Lower lobe of right lung (tissue), 2 donors: ENCODE results near the gene SLC16A7. TPM values are rescaled to one million over a fixed set of nuclear protein-coding genes. Genes with fewer than 3 reads are reported as not detected.

Source experiments
- ATAC-seq, 2 donors: fragments of 200-7000 bp; cut with Tn5 transposase; one replicate each; pipeline ENCODE4 v1.9.1; 2020 to 2022; ENCODE audit warnings: mild to moderate bottlenecking in 2 of 2, moderate library complexity in 2 of 2
- DNase-seq: peaks from one replicate; pipeline ENCODE4 v3.0.0-alpha.2; 2020
- H3K27ac ChIP-seq: fragments of 200-600 bp; one replicate; pipeline ENCODE4 v1.8.0; 2022
- H3K27me3 ChIP-seq: fragments of 200-600 bp; one replicate; pipeline ENCODE4 v1.8.0; 2022; ENCODE audit warnings: low read depth
- H3K36me3 ChIP-seq: fragments of 200-600 bp; one replicate; pipeline ENCODE4 v1.8.0; 2022; ENCODE audit warnings: mild to moderate bottlenecking
- H3K4me1 ChIP-seq: fragments of 200-600 bp; one replicate; pipeline ENCODE4 v1.8.0; 2022
- H3K4me3 ChIP-seq: fragments of 200-600 bp; one replicate; pipeline ENCODE4 v1.8.0; 2022; ENCODE audit warnings: mild to moderate bottlenecking
- H3K9me3 ChIP-seq: fragments of 200-600 bp; one replicate; pipeline ENCODE4 v1.8.0; 2022
- intact Hi-C: fragments of 100-400 bp; cut with DNase I; formaldehyde crosslinking; loops from one replicate; pipeline ENCODE4 v1.11.0; 2022
- total RNA-seq: library from RNA; stranded (reverse); fragmentation: NEBNext Ultra II Directional; extraction: Animal tissue kit (Norgen Biotek cat#: 25700); gene quantifications from one replicate; pipeline ENCODE4 v1.2.1, GENCODE V29; 2021
- TF ChIP-seq, protein P1 (sequence below): fragments of 200-600 bp; IDR thresholded peaks from one replicate; pipeline ENCODE4 v1.8.0; 2022; ENCODE audit warnings: antibody characterized with exemption, mild to moderate bottlenecking
- donor health status: DM: no; HTN: yes; CAD: no; lungs with severe emphysema.

Gene SLC16A7
- total RNA-seq, 1 donor from 2014 or later, result 13.3 TPM

DNA sequence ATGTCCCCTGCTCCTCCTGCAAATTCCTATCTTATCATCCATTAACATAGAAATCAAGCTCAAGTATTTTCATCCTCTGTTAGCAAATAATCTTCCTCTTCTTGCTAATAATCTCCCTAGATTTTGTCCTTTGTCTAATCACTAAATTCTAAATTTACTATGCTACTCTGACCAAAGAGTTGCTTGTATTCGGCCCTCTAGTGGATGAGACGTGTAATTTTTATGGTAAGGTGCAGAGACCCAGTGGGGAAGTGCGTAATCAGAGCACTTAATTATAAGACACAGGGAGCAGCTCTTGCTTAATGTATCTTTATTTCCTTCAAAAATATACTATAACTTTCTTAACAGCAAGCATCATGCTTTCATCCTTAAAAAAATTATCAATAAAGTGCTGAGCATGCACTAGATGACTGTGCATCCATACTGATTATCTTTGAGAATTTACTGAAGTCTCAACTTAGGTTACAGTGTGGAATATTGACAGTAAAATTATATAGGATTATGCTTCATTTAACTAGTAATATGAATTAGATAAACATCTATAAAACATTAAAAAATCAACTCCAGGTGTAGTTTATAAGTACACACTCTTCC lies 212.6 kb downstream of the SLC16A7 start:
- TF ChIP-seq, protein P1, sequence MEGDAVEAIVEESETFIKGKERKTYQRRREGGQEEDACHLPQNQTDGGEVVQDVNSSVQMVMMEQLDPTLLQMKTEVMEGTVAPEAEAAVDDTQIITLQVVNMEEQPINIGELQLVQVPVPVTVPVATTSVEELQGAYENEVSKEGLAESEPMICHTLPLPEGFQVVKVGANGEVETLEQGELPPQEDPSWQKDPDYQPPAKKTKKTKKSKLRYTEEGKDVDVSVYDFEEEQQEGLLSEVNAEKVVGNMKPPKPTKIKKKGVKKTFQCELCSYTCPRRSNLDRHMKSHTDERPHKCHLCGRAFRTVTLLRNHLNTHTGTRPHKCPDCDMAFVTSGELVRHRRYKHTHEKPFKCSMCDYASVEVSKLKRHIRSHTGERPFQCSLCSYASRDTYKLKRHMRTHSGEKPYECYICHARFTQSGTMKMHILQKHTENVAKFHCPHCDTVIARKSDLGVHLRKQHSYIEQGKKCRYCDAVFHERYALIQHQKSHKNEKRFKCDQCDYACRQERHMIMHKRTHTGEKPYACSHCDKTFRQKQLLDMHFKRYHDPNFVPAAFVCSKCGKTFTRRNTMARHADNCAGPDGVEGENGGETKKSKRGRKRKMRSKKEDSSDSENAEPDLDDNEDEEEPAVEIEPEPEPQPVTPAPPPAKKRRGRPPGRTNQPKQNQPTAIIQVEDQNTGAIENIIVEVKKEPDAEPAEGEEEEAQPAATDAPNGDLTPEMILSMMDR, result peak; percentile 63
- no peaks in the 10 kb centered on the region for H3K36me3 ChIP-seq
- DNase-seq (no peak), ATAC-seq (peak; percentile 68 to 74)
- intact Hi-C loops, result no loop called here
- no peak overlapping the region for H3K4me3 ChIP-seq
- H3K9me3 ChIP-seq, result no peaks in the 10 kb centered on the region
- H3K4me1 ChIP-seq, result no peaks in the 10 kb centered on the region
- no peaks in the 10 kb centered on the region for H3K27me3 ChIP-seq
- H3K27ac ChIP-seq, result no peak overlapping the region

DNA sequence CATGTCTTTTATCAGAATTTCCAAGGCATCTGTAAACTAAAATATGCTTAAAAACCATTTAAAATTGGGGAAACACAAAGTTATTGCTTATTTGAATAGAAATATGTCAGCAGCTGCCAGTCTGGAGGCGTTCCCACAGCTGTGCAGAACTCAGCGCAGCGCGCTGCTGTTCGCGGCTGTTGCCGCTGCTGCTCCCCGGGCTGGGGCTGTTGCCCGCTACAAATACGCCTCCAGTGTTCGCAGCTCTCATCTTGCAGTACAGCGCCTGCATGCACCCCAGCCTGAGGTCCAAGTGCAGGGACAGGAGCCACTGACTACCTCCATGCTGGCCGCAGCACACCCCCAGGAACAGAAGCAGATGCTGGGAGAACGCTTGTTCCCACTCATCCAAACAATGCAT lies 216.2 kb downstream of the SLC16A7 start:
- Histone ChIP-seq H3K4me1 (no peaks in the 10 kb centered on the region), H3K4me3 (no peak overlapping the region), H3K27me3 (no peaks in the 10 kb centered on the region), H3K9me3 (no peaks in the 10 kb centered on the region), H3K27ac (no peak overlapping the region), H3K36me3 (no peaks in the 10 kb centered on the region)
- intact Hi-C loops, result no loop called here
- DNase-seq (no peak), ATAC-seq (no peak)
- TF ChIP-seq, protein P1, result no peak

DNA sequence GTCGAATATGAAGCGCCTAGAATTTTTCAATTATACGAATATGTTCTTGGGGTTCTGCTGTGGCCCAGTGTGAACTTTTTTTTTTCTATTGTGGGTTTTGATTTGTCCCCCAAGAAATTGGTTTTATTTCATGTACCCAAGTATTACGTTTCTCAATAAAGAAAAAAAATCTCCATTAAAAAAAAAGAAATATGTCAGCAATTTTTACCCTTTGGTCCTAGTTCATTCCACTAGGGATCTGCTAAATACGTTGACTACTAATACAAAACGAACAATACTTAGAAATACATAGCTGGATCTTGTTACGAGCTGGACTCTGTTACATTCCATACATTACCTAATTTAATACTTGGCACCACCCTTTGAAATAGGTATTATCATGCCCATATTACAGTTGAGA lies 216.9 kb downstream of the SLC16A7 start:
- TF ChIP-seq, protein P1, result no peak
- H3K4me1 ChIP-seq, result no peaks in the 10 kb centered on the region
- H3K27ac ChIP-seq, result no peak overlapping the region
- intact Hi-C loops, result no loop called here
- no peak overlapping the region for H3K4me3 ChIP-seq
- H3K9me3 ChIP-seq, result no peaks in the 10 kb centered on the region
- no peaks in the 10 kb centered on the region for H3K36me3 ChIP-seq
- DNase-seq (no peak), ATAC-seq (no peak)
- H3K27me3 ChIP-seq, result no peaks in the 10 kb centered on the region

DNA sequence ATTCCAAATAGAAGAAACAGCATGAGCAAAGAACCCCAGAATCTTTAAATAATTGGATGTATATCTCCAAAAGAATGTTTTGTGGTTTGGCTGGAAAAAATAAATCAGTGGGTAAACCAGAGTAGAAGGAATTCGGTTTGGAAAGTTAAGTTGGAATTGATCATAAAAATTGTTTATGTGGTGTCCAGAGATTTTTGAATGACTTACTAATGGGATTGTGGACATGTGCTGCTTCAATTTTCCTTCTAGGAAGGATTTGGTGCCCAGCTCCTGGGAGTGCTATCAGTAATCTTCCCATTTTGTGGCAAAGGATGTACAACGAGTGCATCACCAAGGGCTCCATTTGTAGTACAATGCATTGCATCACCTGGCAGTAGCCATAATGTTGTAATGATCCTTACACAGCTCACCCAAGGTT lies 224.8 kb downstream of the SLC16A7 start:
- no peak for ATAC-seq
- intact Hi-C loops, result no loop called here
- Histone ChIP-seq H3K4me1 (no peaks in the 10 kb centered on the region), H3K4me3 (no peak overlapping the region), H3K9me3 (no peaks in the 10 kb centered on the region), H3K36me3 (no peaks in the 10 kb centered on the region), H3K27me3 (no peaks in the 10 kb centered on the region), H3K27ac (no peak overlapping the region)
- TF ChIP-seq, protein P1, result no peak
- no peak for DNase-seq

DNA sequence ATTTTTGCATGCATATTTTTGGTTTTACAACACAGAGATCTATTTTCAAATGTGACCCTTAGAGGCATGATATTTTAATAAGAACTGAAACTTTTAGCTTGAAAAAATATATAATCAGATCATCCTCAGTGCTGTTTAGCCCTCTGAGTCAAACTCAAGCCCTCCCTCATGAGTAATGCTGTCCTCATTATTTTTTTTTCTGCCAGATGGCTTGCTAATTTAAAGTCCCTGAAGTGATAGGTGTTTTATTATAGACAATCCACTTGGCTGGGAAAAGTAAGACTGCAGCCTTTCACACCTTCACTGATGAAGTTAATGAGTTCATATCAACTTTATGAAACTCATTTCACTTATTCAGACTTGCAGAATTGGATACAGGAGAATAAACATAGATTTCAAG lies 227.7 kb downstream of the SLC16A7 start:
- H3K36me3 ChIP-seq, result no peaks in the 10 kb centered on the region
- H3K27me3 ChIP-seq, result no peaks in the 10 kb centered on the region
- intact Hi-C loops, result no loop called here
- no peak overlapping the region for H3K27ac ChIP-seq
- H3K4me3 ChIP-seq, result no peak overlapping the region
- DNase-seq, result no peak
- no peak for ATAC-seq
- no peaks in the 10 kb centered on the region for H3K4me1 ChIP-seq
- no peaks in the 10 kb centered on the region for H3K9me3 ChIP-seq
- TF ChIP-seq, protein P1, result no peak

DNA sequence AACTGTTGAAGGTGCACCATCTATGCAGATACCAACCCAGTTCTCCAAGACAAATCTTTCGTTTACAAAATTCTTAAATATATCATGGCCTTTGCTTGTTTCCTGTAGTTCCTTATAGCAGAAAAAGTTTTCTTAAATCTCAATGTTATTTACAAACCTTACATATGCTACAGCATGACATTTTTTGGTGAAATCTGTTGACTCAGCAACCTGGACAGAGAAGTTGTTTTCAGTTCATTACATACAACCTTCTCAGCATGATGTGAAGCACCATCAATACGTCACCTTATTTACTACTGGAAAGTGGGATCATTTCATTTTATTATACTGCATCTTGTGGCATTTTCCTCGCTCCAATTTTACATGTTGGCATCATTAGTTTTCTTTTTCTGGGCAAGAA lies 231.9 kb downstream of the SLC16A7 start:
- H3K4me3 ChIP-seq, result no peak overlapping the region
- H3K27ac ChIP-seq, result no peak overlapping the region
- no peaks in the 10 kb centered on the region for H3K4me1 ChIP-seq
- H3K9me3 ChIP-seq, result no peaks in the 10 kb centered on the region
- H3K36me3 ChIP-seq, result no peaks in the 10 kb centered on the region
- TF ChIP-seq, protein P1, result no peak
- ATAC-seq, result no peak
- DNase-seq, result no peak
- intact Hi-C loops, result no loop called here
- H3K27me3 ChIP-seq, result no peaks in the 10 kb centered on the region
